Panc1 (cell line): Measurements from ENCODE around the gene RNF130. TPM values are rescaled to one million over a fixed set of nuclear protein-coding genes. Genes with fewer than 3 reads are reported as not detected.

Experiments used
- ATAC-seq: fragments of 200-7000 bp; cut with Tn5 transposase; 2 replicates; pipeline ENCODE4 v1.9.1; 2020; ENCODE audit warnings: mild to moderate bottlenecking, moderate library complexity
- BruUV-seq: library from RNA; stranded (reverse); fragments of 400-500 nt; replicated peaks from 2 replicates; lab custom pipeline; 2021; lab: Mats Ljungman, UMichigan
- CTCF ChIA-PET: fragments of 300-600 bp; sonication (Branson Sonifier 250); formaldehyde crosslinking; loops from one replicate; lab custom pipeline; 2022; ENCODE audit warnings: antibody characterized with exemption; lab: Charles Lee
- POLR2A ChIA-PET: fragments of 300-600 bp; sonication (Branson Sonifier 250); formaldehyde crosslinking; loops from one replicate; lab custom pipeline; 2022; ENCODE audit warnings: antibody characterized with exemption; lab: Charles Lee
- DNase-seq: peaks from one replicate; pipeline ENCODE4 v3.0.0-alpha.2; 2010; ENCODE audit warnings: low read depth, low spot score
- H3K27ac ChIP-seq: 2 replicates; pipeline ENCODE4 v1.5.1; 2011; ENCODE audit warnings: mild to moderate bottlenecking, low read length, inconsistent platforms
- H3K27me3 ChIP-seq: fragments of 200-500 bp; sonication (Bioruptor generic); 2 replicates; pipeline ENCODE4 v1.6.0; 2014; ENCODE audit warnings: low read length, inconsistent platforms; ENCODE audit not compliant: control insufficient read depth, insufficient read depth
- H3K36me3 ChIP-seq: fragments of 200-500 bp; sonication (Bioruptor generic); 2 replicates; pipeline ENCODE4 v1.5.1; 2014; ENCODE audit warnings: inconsistent platforms, mild to moderate bottlenecking, low read length, moderate library complexity; ENCODE audit not compliant: control insufficient read depth, insufficient read depth
- H3K4me1 ChIP-seq: 2 replicates; pipeline ENCODE4 v1.5.1; 2011; ENCODE audit warnings: inconsistent platforms, mild to moderate bottlenecking, low read length, moderate library complexity; ENCODE audit not compliant: control insufficient read depth, insufficient read depth
- H3K4me3 ChIP-seq, 2 experiments: 2 replicates each; pipeline ENCODE4 v1.5.1; 2011 to 2012; ENCODE audit warnings: low read depth in 2 of 2, low read length in 2 of 2, mild to moderate bottlenecking in 2 of 2, inconsistent platforms in 1 of 2, moderate library complexity in 1 of 2
- H3K9me3 ChIP-seq: fragments of 200-500 bp; sonication (Bioruptor generic); 2 replicates; pipeline ENCODE4 v1.5.1; 2014; ENCODE audit warnings: low read depth, mild to moderate bottlenecking, inconsistent platforms, low read length, moderate library complexity; ENCODE audit not compliant: control insufficient read depth, insufficient read depth
- CTCF ChIP-seq: fragments of 450-650 bp; IDR thresholded peaks from 2 replicates; pipeline ENCODE4 v1.5.1; 2017; ENCODE audit warnings: mild to moderate bottlenecking
- POLR2AphosphoS5 ChIP-seq: IDR thresholded peaks from 2 replicates; pipeline ENCODE4 v1.6.1; 2012; ENCODE audit warnings: mild to moderate bottlenecking, low read depth, low read length, moderate library complexity
- REST ChIP-seq, 2 experiments: IDR thresholded peaks; 2 replicates each; pipeline ENCODE4 v1.6.1; 2011 to 2012; ENCODE audit warnings: low read depth in 2 of 2, control low read depth in 1 of 2, low read length in 1 of 2, mild to moderate bottlenecking in 1 of 2, moderate library complexity in 1 of 2; ENCODE audit not compliant: insufficient read depth in 1 of 2
- SIN3A ChIP-seq: IDR thresholded peaks from 2 replicates; pipeline ENCODE4 v1.6.1; 2012; ENCODE audit warnings: low read depth, mild to moderate bottlenecking, low read length, moderate library complexity, borderline replicate concordance; ENCODE audit not compliant: insufficient read depth
- TCF7L2 ChIP-seq: IDR thresholded peaks from 2 replicates; pipeline ENCODE4 v1.6.1; 2011; ENCODE audit warnings: mild to moderate bottlenecking, low read depth, low read length, inconsistent platforms
- in situ Hi-C: cut with HindIII; loops from 2 replicates; pipeline ENCODE4 v1.10.0; 2016; ENCODE audit warnings: low sequenced_read_pairs, low pct_unique_long_range_greater_than_20kb
- intact Hi-C: fragments of 100-400 bp; cut with micrococcal nuclease; formaldehyde crosslinking; loops from one replicate; pipeline ENCODE4 v1.10.0; 2022; ENCODE audit not compliant: unreplicated experiment
- total RNA-seq: library from RNA; stranded (reverse); gene quantifications from one replicate; pipeline ENCODE4 v1.2.1, GENCODE V29; 2021; ENCODE audit not compliant: unreplicated experiment

RNF130 gene
- total RNA-seq, 1 experiment from 2014 or later, result 73.1 TPM

GRCh38 chr5:179974946-179975712 lies 96.4 kb downstream of the RNF130 start:
- no peaks in the 10 kb centered on the region for H3K4me1 ChIP-seq
- H3K27me3 ChIP-seq, result no peaks in the 10 kb centered on the region
- intact Hi-C loops, result no loop called here
- CTCF ChIA-PET, result interaction anchor here (0.5 to 0.6 kb wide), 2 partner anchors 24 to 137 kb away, joined by 3 to 5 read pairs; no protein-coding TSS in a partner anchor
- H3K4me3 ChIP-seq, result no peak overlapping the region
- in situ Hi-C loops, result no loop called here
- no peaks in the 10 kb centered on the region for H3K36me3 ChIP-seq
- ATAC-seq (peak; percentile 90), DNase-seq (peak; percentile 2)
- BruUV-seq, result no TSS peak
- TF ChIP-seq CTCF, result peak; percentile 76
- no peak for TF ChIP-seq POLR2AphosphoS5
- no peak overlapping the region for H3K27ac ChIP-seq
- POLR2A ChIA-PET, result no interaction called here
- H3K9me3 ChIP-seq, result no peaks in the 10 kb centered on the region

GRCh38 chr5:179974246-179974945 lies 97.2 kb downstream of the RNF130 start:
- H3K9me3 ChIP-seq, result no peaks in the 10 kb centered on the region
- no TSS peak for BruUV-seq
- TF ChIP-seq TCF7L2 (no peak), CTCF (no peak), POLR2AphosphoS5 (no peak), REST (IDR thresholded peaks at IDR 0.05; ENCODE audit: insufficient read depth in 1 of 2, low read depth in 2 of 2, low read length in 1 of 2) (no peak), SIN3A (no peak)
- ChIA-PET POLR2A (no interaction called here), CTCF (interaction anchor here (0.5 to 0.7 kb wide), 3 partner anchors 25 to 1451 kb away, joined by 3 to 5 read pairs (median 3); no protein-coding TSS in a partner anchor)
- no peak overlapping the region for H3K27ac ChIP-seq
- intact Hi-C loops, result no loop called here
- no peaks in the 10 kb centered on the region for H3K4me1 ChIP-seq
- no peak overlapping the region for H3K4me3 ChIP-seq
- DNase-seq, result no peak
- no peak for ATAC-seq
- no peaks in the 10 kb centered on the region for H3K36me3 ChIP-seq
- in situ Hi-C loops, result no loop called here
- H3K27me3 ChIP-seq, result no peaks in the 10 kb centered on the region
